ENCODE measurements around the gene LMNB1.
"Not testable (repeated sequence)": the region's sequence is repeated elsewhere in the genome, so short reads cannot be mapped to it uniquely, and the experiment has no call there.

LMNB1 gene

DNA sequence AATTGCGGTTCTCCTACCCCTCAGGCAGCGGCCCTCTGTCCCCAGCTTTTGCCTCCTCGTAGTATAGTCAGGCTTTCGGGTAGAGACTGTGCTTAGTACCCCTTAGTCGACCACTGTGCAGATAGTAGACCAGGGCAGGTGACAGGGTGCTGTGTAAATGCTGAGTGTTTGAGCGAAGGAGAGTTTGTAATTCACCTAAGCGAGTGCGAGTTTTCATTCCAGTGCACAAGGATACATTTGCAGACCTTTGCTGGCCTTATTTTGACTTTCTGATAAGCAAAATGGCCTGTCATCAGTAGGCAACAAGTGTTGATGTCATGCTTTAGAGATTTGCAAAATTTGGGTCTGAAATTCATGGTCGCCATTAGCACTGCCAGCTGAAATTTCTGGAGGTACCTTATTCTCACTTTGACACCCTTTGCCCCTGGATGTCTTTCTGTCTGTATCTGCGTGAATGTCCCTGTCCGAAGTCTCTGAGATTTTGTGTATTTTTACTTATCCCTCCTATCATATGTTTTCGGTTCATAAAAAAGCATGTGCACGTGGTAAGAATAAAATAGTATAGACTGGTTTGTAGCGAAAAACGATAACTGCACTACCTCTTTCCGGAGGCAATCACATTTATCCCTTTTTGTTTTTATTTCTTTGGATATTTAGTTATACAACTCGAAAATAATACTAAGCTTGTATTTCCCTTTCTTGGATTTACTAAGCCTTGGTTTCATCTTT lies 1.9 kb downstream of the LMNB1 start:
- no peak for DNase-seq (ENCODE audit: low read depth)

DNA sequence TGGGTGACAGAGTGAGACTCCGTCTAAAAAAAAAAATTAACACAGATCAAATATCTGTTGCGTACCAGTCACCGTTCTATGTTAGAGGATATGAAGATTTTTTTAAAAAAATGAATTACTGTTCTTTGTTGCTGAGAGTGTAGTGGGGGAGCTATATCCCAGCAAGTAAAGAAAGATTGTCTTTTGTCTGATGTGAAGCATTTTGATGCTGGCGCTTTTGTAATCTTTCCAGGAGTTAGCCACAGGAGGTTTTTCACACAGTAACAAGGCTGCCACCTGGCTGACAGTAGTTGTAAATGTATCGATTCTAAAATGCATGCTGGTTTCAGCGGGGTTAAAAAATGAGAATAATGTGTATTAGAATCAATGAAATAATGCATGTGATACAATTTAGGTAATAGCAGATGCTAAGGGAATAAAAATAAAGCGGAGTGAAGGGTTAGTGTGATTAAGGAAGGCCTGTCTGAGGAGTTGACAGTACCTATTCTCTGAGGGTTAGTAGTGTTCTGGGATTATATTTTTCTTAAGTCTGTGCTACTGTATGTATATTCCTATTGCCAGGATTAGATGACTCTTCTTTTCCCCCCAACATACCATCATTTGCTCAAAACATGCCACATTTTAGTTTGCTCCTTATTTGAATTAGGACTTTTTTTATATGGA lies 3.4 kb downstream of the LMNB1 start:
- DNase-seq (ENCODE audit: low read depth), result peak; percentile 21

DNA sequence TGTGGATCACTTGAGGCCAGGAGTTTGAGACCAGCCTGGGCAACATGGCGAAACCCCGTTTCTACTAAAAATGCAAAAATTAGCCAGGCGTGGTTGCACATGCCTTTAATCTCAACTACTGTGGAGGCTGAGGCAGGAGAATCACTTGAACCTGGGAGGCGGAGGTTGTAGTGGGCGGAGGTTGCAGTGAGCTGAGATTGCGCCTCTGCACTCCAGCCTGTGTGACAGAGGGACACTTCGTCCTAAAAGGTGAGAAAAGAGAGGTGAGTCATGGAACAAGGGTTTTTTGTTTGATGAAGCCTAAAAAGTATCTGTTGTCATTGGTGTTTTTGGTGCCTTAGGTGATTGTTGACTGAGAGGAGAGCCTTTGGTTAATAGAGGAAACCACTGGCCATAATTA lies 11.5 kb downstream of the LMNB1 start:
- DNase-seq (ENCODE audit: low read depth), result not testable (repeated sequence)

DNA sequence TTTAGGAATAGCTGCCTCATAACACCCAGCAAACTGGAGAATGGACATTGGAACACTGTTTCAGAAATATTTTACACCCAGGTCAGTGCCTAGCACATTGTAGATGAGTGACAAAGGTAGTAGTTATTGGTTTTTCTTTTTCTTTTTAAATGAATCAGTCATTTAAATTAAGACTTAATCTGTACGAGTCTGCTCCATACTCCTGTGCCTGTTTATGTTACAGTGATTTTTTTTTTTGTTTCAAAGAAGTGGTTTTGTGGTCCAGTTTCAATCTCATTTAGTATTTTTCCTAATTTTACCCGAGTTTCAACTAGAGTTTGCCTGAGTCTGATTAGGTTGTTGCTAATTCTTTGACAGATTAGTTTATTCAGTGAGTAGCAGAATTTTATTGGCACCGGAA lies 16.2 kb downstream of the LMNB1 start:
- DNase-seq (ENCODE audit: low read depth), result no peak

DNA sequence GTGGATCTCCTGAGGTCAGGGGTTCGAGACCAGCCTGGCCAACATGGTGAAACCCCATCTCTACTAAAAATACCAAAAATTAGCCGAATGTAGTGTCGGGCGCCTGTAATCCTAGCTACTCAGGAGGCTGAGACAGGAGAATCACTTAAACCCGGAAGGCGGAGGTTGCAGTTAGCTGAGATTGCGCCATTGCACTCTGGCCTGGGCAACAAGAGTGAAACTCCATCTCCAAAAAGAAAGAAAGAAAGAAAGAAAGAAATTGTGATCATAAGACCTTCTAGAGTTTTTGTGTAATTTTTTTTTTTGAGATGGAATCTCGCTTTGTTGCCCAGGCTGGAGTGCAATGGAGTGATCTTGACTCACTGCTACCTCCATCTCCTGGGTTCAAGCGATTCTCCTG lies 16.7 kb downstream of the LMNB1 start:
- DNase-seq (ENCODE audit: low read depth), result not testable (repeated sequence)

DNA sequence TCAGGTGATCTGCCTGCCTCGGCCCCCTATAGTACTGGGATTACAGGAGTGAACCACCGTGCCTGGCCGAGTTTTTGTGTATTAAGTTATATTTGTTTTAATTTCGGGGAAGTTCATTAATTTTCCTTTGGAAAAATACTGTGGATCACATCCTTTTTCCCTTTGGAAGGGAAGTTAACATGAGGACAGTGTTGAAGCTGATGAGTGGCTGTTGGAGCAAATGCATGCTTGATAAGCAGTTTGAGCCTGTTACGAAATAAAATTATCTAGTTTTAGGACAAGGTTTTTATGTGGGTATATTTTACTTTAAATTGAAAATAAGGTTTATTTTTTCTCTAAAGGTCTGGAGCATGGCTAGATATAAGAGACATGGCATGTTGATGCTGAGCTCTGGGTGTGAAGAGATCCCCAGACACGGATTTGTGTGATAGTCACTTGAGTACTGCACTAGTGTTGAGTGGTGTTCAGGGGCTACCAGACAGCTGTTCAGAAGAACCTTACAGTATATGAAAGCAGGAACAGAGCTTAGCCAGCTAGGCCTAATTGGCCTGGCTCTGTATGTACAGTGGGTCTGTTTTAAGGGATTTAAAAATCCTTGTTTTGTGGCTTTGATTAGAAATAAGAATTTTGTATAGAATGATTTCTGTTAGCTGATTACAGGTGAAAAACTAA lies 17.4 kb downstream of the LMNB1 start:
- DNase-seq (ENCODE audit: low read depth), result no peak

DNA sequence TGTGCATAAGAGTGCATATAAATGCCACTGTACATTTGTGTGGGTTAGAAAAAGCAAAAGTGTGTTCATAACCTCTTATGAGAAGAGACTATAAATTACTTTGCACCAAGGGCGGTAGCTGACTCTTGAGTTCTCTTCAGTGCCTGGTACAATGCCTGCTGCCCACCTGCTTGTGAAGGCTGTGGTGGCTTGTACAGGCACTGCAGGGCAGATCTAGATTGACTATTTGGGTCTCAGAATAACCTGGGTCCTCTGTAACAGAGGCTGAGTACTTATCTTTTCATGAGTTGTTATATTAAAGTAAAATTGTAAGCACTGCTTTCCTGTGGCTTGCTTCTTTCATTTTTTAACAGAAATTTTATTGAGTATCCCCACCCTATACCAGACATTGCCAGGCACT lies 22.8 kb downstream of the LMNB1 start:
- no peak for DNase-seq (ENCODE audit: low read depth)

DNA sequence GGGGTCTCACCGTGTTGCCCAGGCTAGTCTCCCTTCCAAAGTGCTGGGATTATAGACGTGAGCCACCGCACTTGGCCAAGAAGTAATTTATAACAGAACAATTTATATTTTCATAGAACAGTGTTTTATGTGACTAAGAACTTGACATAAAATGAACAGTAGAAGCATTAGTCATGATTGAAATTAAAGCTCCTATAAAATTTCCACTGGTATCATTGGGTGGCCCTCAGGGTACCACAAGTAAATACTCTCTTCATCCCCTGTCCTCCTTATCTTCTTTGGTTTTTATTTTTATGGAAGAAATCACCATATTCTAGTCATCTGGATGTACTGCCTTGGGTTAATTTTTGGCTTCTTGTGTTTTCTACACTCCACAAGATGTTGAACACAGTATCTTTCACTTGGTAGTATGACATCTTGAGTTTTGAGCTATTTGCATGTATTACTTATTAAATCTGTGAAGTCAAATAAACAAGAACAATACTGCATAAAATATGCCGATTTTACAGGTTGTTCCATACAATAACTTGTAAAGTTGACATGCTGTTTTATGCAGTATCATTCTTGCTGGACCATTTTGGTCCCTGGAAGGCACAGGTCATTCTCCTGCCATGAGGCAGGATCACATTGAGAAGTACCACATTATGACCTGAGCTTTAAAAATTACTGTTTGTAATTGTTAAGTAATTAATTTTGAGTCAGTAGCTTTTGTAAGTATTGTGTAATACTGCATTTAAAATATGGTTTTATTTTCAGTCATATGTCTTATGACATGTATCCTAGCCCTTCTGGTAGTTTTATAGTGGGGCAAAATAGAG lies 24.4 kb downstream of the LMNB1 start:
- no peak for DNase-seq (ENCODE audit: low read depth)

DNA sequence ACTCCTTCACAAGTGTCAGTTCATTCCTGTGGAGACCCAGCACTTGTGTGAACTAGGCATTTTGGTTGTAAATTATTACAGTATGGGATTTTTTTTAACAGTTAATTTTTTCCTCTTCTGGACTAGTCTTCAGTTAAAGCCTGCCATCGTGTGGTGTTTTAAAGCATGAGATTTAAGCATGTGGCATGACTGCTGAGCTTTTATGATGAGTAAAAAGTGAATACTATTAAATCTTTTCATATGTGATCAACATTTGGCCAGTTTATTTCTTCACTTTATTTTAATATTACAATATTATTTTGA lies 25.0 kb downstream of the LMNB1 start:
- no peak for DNase-seq (ENCODE audit: low read depth)

DNA sequence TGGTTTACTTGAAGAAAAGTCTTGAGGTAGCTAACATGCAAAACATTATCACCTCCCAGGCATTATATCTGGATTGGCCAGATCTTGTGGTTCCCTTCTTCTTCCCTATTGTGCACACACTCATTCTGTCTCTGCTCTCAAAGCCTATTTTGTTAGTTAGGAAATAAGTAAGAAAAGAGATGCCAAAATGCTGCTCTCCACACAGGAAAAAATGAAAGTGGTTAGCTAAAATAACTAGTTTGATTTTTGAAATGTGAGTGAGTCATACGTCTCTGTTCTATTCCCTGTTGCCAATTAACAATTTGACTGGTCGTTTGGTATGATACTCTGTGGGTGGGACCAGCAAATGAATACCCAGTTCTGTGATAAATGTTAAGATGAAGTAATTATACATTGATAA lies 28.1 kb downstream of the LMNB1 start:
- DNase-seq (ENCODE audit: low read depth), result no peak

DNA sequence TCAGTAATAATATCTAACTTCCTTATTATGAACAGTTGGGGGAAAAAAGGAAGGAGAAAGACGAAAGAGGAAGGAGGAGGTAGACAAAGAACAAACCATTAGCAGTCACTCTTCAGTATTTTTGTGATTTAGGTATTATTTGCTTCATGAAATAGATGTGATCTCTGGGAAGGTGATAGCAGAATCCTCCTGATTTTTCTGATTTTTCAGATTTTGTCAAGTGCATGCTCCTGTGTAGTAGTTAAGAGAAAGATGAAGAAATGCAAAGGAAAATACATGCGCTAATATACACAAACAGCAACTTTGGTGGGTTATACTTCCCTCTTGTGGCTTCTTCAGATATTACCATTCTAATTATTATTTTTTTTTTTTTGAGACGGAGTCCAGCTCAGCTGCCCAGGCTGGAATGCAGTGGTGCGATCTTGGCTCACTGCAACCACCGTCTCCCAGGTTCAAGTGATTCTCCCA lies 31.6 kb downstream of the LMNB1 start:
- DNase-seq (ENCODE audit: low read depth), result no peak

DNA sequence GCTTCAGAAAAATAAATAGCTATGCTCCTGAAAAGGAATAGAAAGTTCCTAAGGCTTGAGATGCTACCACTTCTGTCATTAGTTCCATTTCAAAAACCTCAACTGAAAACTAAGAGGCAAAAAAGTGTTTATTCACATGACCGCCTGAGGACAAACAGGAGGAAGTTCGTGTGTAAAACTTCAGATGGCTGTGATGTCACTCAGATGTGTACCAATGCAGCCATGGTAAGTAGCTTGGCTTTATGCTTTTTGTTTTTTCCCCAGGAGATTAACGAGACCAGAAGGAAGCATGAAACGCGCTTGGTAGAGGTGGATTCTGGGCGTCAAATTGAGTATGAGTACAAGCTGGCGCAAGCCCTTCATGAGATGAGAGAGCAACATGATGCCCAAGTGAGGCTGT lies 33.0 kb downstream of the LMNB1 start:
- DNase-seq (ENCODE audit: low read depth), result no peak

DNA sequence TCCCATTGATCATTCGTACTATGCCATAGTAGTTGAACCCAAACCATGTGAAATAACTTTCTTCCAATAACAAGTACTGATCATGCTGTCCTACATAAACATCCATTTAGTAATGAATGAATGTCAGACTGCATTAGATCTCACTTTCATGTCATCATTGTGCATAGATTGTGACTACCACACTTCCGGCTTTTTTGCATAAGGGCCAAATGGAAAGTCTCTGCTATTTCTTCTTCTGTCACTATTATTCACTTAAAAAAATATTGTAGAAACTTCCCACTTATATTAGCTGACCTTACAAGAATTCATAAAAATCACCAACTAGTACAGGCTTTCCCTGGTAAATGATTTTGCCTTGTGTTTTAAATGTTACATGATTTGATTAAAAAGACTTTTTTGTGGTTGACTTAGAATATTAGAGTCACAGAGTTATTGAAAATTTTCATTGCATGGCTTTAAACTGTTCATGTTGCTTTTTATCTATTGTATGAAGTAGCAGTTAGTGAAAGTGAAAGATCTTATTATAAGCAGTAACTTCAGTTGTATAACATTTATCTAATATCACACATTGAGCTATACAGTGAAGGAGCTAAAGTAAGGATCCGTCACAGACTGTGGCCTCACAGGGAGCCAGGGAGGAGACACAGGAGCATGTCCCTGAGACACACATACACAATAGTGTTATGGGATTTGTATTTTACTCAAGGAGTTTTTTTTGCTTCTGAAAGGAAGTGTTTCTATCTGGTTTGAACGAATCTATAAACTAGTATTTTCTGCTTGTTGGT lies 33.9 kb downstream of the LMNB1 start:
- DNase-seq (ENCODE audit: low read depth), result no peak

DNA sequence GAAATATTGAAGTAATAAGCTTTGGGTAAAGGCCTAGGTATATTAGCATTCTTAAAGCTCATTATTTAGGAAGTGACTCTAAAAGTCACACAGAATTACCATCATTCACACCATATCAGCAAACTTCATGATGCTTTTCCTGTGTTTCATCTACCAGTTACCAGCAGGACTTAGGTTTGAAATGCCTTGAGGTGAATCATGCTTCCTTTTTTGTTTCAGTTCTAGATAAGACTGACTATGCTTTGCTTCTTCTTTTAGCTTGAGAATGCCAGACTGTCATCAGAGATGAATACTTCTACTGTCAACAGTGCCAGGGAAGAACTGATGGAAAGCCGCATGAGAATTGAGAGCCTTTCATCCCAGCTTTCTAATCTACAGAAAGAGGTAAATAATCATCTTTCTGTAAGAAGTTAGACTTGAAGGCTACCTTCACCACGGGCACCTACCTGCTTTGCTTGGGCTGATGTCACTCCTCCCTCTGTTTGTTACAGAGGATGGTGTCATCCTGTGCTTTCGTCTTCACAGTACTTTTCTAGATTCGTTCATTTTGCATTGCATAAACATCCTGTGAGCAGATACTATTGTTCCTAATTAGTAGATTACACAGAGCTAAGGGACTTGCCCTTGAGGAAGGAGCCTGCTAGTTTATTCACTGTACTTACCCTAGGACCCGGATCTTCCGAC lies 34.7 kb downstream of the LMNB1 start:
- no peak for DNase-seq (ENCODE audit: low read depth)

DNA sequence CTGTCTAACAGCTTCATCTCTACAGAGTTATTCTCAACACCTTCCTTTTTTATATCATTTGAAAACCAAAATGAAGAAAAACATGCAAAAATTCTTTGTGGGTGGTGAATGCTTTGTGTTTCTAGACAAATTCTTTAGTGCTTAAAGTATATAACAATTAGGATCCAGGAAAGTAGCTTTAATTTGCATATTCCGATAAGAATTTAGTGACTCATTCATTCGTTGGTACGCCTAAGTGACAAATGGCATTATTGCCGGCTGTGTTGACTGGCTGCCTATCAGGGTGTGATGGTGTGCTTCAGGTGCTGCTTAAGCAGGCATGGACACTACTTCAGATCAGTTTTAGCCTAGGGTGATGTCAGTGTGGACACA lies 35.2 kb downstream of the LMNB1 start:
- DNase-seq (ENCODE audit: low read depth), result no peak

DNA sequence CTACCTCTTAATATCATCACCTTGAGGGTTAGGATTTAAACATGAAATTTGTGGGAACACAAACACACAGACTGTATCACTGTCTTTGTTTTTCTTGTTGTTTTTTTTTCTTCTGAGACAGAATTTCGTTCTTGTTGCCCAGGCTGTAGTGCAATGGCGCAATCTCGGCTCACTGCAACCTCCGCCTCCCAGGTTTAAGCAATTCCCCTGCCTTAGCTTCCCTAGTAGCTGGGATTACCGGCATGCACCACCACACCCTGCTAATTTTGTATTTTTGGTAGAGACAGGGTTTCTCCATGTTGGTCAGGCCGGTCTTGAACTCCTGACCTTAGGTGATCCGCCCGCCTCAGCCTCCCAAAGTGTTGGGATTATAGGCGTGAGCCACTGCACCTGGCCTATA lies 36.9 kb downstream of the LMNB1 start:
- not testable (repeated sequence) for DNase-seq (ENCODE audit: low read depth)

DNA sequence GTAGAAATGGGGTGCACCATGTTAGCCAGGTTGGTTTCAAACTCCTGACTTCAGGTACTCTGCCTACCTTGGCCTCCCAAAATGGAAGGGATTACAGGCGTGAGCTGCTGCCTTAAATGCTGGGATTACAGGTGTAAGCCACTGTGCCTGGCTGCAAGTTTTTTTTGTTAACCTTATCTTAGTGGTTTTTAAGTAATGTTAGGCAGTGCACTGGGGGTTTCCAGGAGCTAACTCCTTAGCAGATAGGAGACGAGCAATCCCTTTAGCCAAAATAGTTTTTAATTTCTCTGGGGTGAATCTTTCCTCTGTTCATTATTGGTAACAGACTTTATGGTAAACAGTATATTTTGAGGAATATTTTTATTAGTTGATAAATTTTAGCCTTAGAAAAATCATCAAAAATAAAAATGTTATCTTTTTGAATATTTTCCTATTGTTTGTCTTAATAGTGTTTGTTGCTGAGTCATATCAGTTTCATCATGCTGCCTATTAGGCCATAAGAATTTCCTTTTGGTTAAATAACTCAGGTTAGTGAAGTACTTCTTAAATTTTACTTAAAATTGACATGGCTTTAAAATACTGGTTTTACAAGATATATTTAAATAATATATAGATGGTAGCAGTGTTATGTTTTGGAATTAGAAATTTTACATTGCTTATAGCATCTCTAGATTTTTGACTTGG lies 37.9 kb downstream of the LMNB1 start:
- DNase-seq (ENCODE audit: low read depth), result no peak

DNA sequence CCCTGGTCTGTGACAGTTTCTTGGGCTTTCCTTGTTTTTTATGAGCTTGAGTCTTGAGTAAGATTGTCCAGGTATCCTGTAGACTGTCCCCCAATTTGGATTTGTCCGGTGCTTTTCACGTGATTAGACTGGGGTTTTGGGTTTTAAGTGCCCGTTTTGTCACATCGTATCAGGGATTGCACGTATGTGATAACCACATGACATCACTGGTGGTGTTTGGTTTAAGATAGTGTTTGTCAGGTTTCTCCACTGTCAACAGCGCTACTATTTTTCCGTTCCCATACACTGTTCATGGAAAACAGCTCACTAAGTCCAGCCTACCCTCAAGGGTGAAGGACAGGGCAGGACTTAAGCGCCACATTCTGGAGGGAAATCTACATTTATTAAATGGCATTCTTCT lies 39.7 kb downstream of the LMNB1 start:
- no peak for DNase-seq (ENCODE audit: low read depth)

DNA sequence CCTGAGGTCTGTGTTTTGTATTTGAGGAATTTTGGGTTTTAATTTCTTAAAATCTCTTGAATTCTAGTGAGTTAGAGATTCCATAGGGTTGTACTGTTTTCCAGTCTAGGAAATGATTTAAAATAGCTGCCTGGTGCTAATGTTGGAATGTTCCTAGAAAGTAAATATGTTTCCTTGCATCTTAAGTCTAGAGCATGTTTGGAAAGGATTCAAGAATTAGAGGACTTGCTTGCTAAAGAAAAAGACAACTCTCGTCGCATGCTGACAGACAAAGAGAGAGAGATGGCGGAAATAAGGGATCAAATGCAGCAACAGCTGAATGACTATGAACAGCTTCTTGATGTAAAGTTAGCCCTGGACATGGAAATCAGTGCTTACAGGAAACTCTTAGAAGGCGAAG lies 41.8 kb downstream of the LMNB1 start:
- no peak for DNase-seq (ENCODE audit: low read depth)

DNA sequence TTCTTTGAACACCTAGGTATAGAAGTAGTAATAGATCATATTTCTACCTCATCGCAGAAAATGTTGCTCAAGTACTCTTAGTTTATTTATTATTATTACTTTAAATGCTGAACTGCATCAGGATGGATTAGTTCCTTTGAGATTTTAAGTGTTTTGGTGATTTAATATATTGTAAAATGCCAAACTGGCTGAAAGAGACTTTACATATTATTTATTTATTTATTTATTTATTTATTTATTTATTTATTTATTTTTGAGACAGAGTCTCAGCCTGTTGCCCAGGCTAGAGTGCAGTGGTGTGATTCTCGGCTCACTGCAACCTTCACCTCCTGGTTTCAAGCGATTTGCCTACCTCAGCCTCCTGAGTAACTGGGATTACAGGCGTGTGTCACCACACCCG lies 42.3 kb downstream of the LMNB1 start:
- DNase-seq (ENCODE audit: low read depth), result no peak

All from stimulated activated CD8-positive, alpha-beta memory T cell treated with anti-CD3 and anti-CD28 coated beads, Interleukin-15, amount 100 ng/mL, for 1 hour (primary cell).